ENCODE measurements around the gene OSBP.

- TF ChIP-seq CTCF (IDR thresholded peaks at IDR 0.05; ENCODE audit: poor library complexity, severe bottlenecking) (no peak), EP300 (conservative IDR thresholded peaks at IDR 0.05; ENCODE audit: poor library complexity, severe bottlenecking) (no peak), EZH2 (IDR thresholded peaks at IDR 0.05; ENCODE audit: borderline replicate concordance, insufficient read depth, low read length, poor library complexity, severe bottlenecking) (no peak), RAD21 (conservative IDR thresholded peaks at IDR 0.05) (no peak), MXI1 (conservative IDR thresholded peaks at IDR 0.05; ENCODE audit: poor library complexity, severe bottlenecking) (no peak)
These were observed 31.3 kb downstream of the OSBP start for GRCh38 chr11:59584294-59584693.
